NCI-H2107 (cell line): ENCODE results near the gene SEMA3E.
"Not testable (repeated sequence)": the region's sequence is repeated elsewhere in the genome, so short reads cannot be mapped to it uniquely, and the experiment has no call there.

Experiments used
- DNase-seq: peaks from one replicate; lab custom pipeline; 2025; lab: John Stamatoyannopoulos, UW

The SEMA3E gene

DNA sequence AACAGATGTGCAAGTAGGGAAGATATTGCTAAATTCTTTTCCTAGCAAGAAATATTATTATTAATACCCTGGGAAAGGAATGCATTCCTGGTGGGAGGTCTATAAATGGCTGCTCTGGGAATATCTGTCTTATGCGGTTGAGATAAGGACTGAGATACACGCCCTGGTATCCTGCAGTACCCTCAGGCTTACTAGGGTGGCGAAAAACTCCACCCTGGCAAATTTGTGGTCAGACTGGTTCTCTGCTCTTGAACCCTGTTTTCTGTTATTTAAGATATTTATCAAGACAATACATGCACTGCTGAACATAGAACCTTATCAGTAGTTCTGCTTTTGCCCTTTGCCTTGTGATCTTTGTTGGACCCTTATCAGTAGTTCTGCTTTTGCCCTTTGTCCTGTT is 96.4 kb downstream of the SEMA3E start:
- not testable (repeated sequence) for DNase-seq

DNA sequence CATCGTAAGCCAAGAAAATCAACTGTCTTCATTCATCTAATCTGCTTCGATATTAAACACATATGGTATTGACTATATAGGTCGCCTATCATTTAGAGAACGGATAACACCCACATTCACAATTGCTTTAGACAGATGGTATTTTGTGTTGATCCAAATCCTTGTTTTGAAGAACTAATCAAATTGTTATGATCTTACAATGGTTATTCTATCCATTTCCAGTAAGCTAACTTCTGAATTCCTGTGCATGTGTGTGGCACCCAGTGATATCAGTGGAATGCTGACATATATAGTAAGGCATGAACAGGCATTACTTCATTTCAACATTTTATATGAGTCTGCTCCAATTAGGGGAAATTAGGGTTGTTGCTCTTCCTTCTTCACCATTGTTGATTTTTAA is 98.8 kb downstream of the SEMA3E start:
- DNase-seq, result no peak

DNA sequence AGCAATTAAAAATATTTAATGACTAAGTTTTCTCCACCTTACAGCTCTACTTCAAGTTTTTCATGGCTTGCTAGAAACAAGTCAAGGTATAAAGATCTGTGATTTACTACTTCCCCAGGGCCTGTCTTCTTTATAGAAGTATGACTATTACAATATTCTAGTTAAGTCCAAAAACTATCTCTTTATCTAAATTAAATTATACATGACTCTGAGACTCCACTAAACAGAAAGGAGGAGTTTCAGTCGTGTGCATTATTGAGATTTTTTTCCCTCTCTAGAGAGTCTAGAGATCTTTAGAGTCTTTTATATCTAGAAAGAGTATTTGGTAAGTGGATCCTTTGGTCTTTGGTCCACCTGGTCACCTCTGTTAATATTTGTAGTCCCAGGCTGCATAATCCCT is 100.7 kb downstream of the SEMA3E start:
- DNase-seq, result no peak

DNA sequence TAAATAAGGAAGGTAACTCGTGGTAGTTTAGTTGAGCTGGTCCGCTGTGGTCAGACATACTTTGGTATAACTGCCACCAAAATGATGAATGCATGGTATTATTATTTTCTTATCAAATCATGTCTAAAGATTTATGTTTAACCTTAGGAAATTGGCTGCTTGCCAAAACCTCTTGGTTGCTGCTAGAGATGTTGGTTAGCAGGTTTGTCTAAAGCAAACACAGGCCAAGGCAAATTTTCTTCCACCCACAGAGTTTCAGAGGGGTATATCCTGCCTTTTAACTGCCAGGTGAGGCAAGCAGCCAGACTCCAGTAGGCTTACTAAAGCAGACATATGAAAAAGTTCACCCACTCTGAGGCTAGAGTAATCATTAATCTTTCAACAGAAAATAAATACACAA is 101.4 kb downstream of the SEMA3E start:
- peak; percentile 25 for DNase-seq

DNA sequence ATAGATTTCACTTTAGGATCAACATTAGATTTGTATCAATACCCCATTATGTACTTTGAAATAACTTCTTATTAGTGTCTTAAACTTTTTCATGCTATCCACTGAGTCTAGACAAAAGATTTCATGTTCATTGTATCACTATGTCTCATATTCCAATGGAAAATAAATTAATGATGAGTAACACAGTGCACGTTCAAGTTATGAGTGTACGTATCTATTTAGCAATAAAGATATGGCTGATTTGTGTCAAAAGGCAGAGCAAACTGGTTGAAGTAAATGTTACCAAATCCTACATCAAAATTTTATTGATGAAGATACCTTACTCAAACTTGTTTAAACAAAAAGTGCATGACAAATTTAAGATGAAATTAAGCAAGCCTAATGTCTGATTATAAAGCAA is 102.4 kb downstream of the SEMA3E start:
- DNase-seq, result no peak

DNA sequence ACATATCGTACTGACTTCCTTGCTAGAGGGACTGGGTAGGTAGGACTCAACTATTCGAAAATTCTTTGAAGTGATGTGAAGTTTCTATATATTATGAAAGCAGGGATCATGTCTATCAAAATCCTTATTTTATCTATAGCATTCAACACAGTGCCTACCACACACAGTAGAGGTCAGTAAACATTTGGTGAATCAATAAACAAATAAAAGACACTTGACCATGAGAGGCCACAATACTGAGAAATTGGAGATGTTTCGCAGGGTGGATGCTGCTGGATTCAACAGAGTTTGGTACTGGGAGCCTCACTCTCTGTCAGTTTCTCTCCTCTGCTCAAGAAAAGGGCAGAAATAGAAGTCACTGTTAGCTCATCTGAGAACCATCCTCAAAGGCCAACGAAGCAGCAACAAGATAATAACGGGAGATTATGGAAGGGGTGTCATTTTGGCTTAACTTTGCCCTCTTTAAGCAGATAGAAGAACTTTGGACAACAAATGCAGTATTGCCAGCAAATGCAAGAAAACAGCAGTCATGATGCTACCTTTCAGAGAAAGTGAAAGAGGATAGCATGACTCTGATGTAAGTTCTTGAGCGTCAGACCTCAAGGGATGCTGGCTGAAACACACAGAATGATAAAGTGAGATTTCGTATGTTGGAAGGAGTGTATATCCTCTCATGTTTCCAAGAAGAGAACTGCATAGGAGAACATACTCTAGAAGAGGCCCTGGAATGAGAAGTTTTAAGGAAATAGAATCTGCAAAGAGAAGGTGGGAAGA is 107.6 kb downstream of the SEMA3E start:
- no peak for DNase-seq

DNA sequence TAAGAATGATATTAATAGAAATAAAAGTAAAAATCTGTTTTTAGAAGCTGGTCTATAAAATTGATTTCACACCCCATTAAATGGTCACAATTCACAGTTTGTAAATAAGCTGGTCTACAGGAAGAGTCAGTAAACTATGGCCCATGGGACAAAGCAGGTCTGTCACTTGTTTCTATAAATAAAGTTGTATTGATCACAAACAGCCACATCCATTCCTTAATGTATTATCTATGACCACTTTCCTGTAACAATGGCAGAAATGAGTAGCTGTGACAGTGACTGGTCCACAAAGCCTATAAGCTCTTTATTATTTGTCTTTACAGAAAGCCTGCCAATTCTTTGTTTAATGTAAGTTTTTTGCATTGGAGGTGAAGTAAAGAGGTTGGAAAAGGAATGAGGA is 114.5 kb downstream of the SEMA3E start:
- DNase-seq, result no peak

DNA sequence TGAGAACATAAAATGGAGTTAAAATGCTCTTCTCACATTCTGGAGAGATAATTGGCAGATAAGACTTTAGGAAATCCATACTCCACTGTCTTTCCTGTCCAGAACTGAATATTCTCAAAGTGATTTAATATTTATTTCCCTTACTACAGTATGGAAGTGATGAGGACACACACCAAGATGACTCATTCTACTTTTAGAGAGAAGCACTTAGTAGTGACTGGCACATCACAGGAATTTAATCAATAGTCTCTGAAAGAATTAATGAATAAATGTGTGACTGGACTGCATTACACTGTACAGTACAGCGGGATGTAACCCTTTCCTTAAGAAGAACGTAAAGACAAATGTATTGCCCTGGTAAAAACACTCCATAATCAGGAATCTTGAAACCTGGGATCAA is 116.7 kb downstream of the SEMA3E start:
- DNase-seq, result no peak

DNA sequence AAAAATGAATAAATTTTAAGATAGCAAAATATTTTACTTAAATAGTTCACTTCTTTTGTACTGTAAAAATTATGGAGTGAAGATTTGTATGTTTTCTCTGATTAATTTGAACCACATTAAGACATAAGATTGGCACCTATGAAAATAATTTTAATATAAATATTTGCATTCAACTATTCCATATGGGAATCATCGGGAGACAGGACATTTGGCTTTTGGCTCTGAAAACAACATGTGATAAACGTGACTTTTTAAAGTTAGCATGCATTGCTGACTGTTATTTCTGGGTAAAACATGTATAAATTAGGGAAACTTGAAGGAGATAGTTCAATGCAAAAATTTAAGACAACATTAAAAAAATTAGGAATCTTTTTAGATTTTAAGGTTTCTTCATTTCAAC is 117.2 kb downstream of the SEMA3E start:
- DNase-seq, result no peak

DNA sequence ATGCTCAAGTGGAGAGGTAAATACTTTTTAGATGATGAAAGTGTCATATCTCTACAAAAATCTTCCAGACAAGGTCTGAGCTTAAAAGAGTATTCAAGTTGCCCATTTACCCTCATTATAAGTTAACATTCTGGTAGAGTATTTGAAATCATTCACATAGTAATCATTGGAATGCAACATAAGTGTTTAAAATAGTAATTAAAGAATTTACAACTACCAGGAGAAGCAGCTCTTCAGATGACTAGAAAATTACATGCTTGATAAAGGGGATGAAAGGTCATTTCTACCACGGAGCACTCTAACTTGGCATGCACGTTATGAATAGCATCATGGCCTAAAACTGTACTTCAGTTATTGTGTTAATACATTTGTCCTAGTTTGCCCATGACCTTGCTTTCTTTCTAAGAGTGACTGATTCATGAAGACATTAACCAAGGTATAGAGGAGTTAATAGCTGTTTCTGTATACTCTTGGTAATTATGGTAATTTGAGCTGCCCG is 120.0 kb downstream of the SEMA3E start:
- DNase-seq, result no peak

DNA sequence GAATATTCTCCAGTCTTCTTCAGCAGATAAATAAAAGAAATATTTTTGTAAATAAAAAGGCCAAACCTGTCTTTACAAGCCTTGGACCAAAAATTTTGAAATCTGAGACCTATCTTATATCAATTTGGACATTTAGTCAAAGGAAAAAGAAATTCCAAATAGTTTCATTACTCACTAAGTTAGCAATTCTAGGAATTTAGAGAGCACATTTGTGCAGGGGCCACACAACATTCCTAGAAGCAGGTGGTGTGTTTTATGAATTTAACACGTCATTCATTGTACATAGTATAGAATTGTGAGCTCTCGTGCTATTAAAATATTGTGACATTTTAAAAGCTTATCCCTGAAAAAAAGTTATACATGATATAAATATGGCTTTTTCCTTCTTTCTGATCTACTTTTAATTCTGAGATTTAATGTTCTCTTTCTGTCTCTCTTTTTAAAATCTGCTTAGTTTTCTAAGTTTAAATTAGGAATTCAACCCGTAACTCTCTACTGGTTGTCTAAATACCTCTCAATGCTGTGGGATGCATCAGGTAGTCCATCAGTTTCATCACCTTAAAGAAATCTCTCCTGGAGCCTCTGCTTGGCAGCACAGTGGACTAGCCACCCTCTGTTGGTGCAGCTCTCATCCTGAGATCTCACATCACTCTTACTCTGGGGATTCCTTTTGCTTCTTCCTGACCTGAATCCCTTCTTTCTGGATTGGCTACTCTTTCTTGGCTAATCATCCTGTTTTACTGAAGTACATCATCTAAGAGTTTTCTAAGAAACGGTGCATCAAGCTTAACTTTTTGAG is 124.5 kb downstream of the SEMA3E start:
- DNase-seq, result no peak

DNA sequence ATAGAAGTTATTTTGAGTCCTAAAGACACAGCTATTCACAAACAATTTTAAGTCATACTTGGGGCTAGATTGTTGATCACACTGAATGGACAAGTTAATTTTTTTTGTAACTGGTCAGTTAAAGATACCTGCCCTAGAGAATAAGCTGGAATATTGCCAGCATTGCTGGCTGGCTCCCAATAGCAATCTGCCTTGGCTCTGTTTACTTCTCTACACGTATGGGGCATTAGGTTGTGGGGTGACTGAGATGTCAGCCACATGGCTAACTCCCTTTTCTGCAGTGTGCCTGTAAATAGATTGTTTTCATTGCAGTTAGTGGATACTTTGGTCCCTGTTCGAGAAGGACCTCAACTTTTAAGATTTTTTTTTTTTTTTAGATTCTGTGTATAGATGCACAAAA is 128.2 kb downstream of the SEMA3E start:
- no peak for DNase-seq

DNA sequence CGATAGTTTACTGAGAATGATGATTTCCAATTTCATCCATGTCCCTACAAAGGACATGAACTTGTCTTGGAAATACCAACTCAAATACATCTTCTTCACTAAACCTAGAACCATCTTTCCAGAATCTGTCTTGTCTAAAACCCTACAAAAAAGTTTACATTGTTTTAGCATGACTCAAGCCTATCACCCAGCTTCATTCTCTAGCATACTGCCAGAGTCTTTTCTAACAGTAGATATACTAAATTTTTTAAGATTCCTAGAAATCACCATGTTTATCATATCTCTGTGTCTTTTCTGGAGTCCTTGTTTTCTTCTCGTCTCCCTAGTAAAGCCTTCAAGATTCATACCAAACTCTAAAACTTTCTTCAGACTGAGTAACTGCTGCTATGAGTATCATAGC is 129.7 kb downstream of the SEMA3E start:
- no peak for DNase-seq

DNA sequence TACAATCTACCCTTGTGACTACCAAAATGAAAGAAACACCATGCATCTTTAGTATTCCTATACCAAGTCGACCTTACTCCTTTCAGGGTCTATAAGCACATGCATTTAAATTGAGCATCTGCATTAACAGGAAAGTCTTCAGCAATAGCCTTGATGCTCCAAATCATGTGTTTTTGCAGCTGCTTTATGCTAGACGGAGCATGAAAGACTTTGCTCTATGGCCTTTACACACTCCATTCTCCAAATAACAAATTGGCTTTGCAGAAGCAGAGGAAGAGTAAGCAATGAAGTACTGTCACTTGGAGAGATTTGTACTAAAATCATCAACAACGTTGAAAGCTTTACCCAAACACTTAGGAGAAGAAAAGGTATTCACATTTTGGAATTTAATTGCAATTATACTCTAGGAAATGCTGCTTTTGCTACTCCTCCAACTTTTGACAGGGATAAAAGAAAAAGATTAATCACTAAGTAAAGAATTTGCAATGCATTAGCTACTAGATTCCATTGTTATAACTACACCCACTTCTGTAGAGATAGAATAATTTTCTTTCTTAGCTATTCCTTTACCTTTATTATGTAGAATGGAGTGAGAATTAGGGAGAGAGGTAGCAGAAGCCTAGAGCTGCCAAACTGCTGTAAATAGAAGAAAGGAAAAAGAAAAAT is 131.8 kb downstream of the SEMA3E start:
- no peak for DNase-seq

DNA sequence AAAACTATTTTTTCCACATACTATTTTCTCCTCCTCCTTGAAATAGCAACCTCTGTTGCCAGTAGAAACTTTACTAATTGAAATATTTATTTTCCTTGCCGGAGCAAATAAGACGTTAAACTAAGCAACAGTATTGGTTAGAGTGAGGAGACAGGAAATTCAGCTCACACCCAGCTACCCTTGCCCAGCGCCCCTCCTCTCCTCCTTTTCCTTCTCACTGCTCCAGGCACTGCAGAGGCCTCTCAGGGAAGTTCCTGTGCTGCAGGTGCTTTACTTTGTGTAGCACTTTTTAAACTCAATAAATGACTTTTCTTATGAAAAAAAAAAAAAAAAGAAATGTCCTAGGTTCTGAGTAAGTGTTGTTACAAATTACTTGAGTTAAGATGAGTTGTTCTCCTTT is 134.0 kb downstream of the SEMA3E start:
- no peak for DNase-seq

DNA sequence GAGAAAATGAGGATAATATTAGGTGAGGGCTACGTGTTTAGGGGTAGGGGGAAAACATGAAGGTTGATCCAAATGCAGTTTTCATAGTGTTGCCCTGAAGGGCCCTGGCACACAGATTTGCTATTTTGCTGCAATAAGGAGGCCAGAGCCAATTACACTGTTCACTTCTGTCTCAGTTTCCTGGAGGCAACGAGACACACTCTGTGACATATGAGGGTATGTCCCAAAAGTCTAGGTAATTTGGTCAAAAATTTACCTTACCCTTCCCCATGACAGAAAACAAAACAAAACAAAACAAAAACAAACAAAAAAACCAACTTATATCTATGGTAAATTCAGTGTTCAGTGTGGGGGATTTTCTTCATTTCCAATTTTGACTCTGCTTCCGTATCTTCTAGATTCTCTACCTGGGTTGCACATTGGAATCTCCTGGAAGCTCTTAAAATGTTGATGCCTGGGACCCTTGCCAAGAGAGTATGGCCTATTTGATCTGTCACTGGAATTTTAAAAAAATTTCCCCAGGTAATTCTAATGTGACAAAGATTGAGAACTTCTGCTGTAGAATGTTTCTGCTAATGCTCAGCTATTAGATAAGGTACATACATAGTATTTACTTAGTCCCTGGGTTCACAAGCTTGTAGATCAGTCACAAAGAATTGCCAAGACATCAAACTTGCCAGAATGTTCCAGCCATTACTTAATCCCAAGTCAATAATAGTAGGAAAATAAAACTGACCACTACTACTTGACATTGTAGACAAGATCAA is 139.5 kb downstream of the SEMA3E start:
- DNase-seq, result no peak

DNA sequence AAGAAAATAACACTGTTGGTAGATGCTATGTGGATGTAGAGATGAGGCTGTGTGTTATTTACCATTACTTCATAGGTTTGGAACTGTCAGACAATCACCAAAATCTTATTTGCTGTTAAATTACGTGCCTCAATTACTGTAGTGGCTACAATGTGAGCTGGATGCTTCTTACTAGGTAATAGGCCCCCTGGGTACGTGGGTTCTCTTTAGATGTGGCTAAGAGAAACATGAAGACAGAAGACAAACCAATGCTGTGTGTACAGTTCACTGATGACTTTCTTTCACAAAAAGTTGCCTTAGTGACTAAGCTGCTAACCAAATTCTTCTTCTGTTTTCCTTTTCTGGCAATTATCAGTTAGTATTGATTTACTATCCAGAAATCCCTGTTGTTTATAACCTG is 144.6 kb downstream of the SEMA3E start:
- DNase-seq, result no peak

DNA sequence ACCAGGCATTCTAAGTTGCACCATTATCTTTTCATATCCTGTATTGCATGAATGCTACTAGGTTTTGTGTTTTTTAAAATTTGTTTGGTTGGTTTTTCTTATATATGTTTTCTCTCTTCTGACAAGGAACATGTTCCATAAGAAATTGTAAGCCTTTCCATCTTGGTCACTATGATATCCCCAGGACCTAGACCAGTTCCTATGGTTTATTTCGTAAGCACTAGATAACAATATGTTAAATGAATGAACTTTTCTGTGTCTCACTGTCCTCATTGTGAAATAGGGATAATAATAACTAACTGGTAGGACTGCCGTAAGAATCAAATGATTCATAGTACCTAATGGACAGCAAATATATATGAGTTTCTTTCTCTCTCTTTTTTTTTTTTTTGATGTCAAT is 146.3 kb downstream of the SEMA3E start:
- DNase-seq, result no peak

DNA sequence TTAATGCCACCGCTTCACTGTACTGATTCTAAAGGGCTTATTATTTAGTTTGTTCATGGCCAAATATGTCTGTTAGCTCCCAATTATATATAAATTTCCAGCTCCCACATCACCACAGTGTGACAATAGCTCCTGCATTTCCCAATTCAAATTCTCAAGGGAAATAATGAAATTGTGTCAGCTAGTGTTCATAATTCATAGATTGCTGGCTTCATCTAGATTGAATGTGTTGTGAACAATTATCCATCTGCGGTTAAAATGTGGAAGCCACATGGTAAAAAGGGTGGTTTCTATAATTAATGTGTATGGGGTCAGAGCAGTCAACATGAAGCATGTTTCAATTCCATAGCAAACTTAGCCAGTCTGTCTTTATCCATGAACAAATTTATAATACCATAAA is 154.3 kb downstream of the SEMA3E start:
- DNase-seq, result no peak

DNA sequence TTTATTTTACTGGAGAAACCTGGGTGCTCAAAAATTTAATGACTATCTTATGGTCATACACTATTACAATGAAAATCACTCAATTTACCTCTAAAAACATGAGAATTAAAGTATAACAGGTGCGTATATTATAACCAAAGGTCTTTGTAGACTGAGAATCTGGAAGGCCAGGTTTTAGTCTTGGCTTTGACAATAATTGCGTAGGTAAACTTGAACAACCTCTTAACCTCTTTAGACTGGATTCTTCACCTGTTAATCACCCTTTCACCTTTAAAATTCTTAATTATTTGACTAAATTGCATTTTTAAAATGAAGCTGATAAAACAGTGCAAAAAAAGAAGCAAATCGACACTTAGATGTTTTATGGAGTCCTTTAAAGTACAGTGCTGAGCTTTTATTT is 156.1 kb downstream of the SEMA3E start:
- no peak for DNase-seq

DNA sequence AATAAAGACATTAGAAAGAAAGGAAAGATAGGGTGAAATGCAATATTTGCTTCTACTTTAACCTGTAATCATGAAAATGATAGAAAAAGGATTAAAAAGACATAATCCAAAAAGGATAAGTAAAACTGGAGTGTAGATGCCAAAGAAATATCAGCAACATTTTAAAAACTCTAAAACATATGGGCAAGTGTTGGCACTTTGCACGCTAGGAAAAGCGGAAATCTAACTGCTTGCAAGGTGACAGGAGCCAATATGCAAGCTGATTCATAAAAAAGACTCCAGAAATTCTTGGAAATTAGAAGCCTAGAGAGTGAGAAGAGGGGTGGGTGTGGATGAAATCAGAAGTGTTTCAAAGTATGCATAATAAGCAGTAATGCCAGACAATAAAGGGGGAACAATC is 161.1 kb downstream of the SEMA3E start:
- DNase-seq, result no peak

DNA sequence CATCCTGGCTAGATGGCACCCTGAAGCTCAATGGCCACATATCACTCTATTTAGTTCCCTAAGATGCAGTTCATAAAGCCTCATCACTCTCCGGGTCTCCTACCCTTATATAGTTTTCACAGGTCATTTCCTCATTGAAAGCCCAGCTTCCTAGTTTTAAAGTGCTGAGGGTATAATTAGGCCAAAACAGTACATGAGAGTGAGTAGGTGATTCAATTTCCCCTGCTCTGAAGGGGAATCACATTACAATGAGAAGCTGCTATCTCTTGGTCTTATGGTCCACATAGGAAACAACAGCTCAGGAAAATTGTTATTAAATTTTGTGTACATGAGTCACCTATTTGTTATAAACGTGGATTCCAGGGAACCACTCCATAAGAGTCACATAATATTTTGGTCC is 162.0 kb downstream of the SEMA3E start:
- no peak for DNase-seq
